ENCODE results near the gene BDKRB2. TPM values are rescaled to one million over a fixed set of nuclear protein-coding genes. Genes with fewer than 3 reads are reported as not detected.

BDKRB2 gene
- total RNA-seq, 1 experiment from 2014 or later: 0.28 TPM

DNA sequence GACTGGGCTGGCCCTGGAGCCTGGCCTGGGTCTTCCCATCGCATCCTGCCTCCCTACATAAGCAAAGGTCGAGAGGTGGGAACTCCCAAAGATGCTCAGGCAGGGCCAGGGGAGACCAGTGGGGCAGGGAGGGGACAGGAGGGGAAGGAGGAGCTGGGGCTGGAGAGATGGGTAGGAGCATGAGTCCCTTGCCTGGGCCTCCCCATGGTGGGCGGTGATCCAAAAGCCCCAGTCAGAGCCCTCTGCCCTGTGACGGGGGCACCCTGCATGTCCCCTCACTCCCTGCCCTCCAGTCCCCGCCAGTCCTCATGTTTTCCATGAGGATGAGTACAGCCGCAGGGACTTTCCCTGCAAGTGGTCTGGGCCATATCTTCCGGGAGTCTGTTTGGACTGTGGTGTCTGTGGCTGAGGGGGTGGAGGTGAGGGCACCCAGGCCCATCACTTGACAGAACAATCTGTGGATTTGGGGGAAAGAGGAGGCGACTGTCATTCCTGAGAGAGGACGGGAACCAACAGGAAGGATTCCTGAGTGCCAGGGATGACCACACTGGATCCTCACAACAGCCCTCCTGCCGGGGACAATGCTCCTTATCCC lies 9.3 kb downstream of the BDKRB2 start:
- Histone ChIP-seq H3K27ac (no peak overlapping the region), H4K20me1 (ENCODE audit: insufficient read depth) (no peaks in the 10 kb centered on the region)
- CTCF ChIA-PET: no interaction called here

DNA sequence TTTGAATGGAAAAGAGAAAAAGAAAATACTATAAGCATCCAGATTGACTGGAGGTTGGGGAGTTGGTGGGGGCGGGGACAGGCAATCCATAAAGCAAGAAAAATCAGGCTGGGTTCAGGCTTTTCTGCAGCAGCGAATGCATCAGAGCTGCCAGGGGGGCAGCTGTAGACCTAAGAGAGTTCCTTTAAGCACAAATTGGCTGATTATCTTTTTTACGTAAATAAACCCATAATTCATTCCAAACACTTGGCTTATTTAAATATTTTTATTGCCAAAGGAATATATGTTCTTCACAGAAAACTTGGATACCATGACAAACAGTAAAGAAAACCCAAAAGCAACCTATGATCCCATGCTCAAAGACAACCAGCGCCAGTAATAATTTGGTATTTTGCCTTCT lies 10.2 kb downstream of the BDKRB2 start:
- H3F3A ChIP-seq (ENCODE audit: insufficient read depth, low read depth): no peaks in the 10 kb centered on the region; the same call in 1 of the 2 replicates
- ChIA-PET POLR2A (ENCODE audit: unreplicated experiment) (no interaction called here), CTCF (no interaction called here)
- H3K9me3 ChIP-seq (ENCODE audit: insufficient read depth, low read depth): no peaks in the 10 kb centered on the region
- intact Hi-C loops (cut with micrococcal nuclease; ENCODE audit: unreplicated experiment): no loop called here
- no peak for TF ChIP-seq EZH2 (IDR thresholded peaks at IDR 0.05; ENCODE audit: low read depth)
- TF ChIP-seq, protein P1, sequence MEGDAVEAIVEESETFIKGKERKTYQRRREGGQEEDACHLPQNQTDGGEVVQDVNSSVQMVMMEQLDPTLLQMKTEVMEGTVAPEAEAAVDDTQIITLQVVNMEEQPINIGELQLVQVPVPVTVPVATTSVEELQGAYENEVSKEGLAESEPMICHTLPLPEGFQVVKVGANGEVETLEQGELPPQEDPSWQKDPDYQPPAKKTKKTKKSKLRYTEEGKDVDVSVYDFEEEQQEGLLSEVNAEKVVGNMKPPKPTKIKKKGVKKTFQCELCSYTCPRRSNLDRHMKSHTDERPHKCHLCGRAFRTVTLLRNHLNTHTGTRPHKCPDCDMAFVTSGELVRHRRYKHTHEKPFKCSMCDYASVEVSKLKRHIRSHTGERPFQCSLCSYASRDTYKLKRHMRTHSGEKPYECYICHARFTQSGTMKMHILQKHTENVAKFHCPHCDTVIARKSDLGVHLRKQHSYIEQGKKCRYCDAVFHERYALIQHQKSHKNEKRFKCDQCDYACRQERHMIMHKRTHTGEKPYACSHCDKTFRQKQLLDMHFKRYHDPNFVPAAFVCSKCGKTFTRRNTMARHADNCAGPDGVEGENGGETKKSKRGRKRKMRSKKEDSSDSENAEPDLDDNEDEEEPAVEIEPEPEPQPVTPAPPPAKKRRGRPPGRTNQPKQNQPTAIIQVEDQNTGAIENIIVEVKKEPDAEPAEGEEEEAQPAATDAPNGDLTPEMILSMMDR (conservative IDR thresholded peaks at IDR 0.05): no peak
- no peak overlapping the region for H2AFZ ChIP-seq
- H3K4me1 ChIP-seq (replicated peaks; ENCODE audit: insufficient read depth): no peaks in the 10 kb centered on the region
- H3K79me2 ChIP-seq (ENCODE audit: low read depth): no peaks in the 10 kb centered on the region
- no peak overlapping the region for H3K4me3 ChIP-seq
- no peak overlapping the region for H3K27ac ChIP-seq
- no TSS peak for BruUV-seq (replicated peaks)
- no peaks in the 10 kb centered on the region for H4K20me1 ChIP-seq (ENCODE audit: insufficient read depth)
- no peaks in the 10 kb centered on the region for H3K9me2 ChIP-seq (ENCODE audit: insufficient read depth)
- no peaks in the 10 kb centered on the region for H3K36me3 ChIP-seq (ENCODE audit: low read depth)
- H3K27me3 ChIP-seq (ENCODE audit: insufficient read depth, low read depth): no peaks in the 10 kb centered on the region
- H3K4me2 ChIP-seq: no peak overlapping the region
- no peak for DNase-seq

More for the DNA sequence above, 9.3 kb downstream of the BDKRB2 start:
- no peaks in the 10 kb centered on the region for H3K79me2 ChIP-seq (ENCODE audit: low read depth)
- TF ChIP-seq EZH2 (IDR thresholded peaks at IDR 0.05; ENCODE audit: low read depth): no peak
- TF ChIP-seq, protein P1 (conservative IDR thresholded peaks at IDR 0.05): no peak
- H3K36me3 ChIP-seq (ENCODE audit: low read depth): no peaks in the 10 kb centered on the region
- no peaks in the 10 kb centered on the region for H3K4me1 ChIP-seq (replicated peaks; ENCODE audit: insufficient read depth)
- POLR2A ChIA-PET (ENCODE audit: unreplicated experiment): no interaction called here
- H3F3A ChIP-seq (ENCODE audit: insufficient read depth, low read depth): no peaks in the 10 kb centered on the region; the same call in 1 of the 2 replicates
- intact Hi-C loops (cut with micrococcal nuclease; ENCODE audit: unreplicated experiment): no loop called here
- no peaks in the 10 kb centered on the region for H3K9me3 ChIP-seq (ENCODE audit: insufficient read depth, low read depth)
- H3K4me3 ChIP-seq: no peak overlapping the region
- no peak for DNase-seq
- no peaks in the 10 kb centered on the region for H3K27me3 ChIP-seq (ENCODE audit: insufficient read depth, low read depth)
- no peaks in the 10 kb centered on the region for H3K9me2 ChIP-seq (ENCODE audit: insufficient read depth)
- BruUV-seq (replicated peaks): no TSS peak
- H2AFZ ChIP-seq: no peak overlapping the region
- no peak overlapping the region for H3K4me2 ChIP-seq

DNA sequence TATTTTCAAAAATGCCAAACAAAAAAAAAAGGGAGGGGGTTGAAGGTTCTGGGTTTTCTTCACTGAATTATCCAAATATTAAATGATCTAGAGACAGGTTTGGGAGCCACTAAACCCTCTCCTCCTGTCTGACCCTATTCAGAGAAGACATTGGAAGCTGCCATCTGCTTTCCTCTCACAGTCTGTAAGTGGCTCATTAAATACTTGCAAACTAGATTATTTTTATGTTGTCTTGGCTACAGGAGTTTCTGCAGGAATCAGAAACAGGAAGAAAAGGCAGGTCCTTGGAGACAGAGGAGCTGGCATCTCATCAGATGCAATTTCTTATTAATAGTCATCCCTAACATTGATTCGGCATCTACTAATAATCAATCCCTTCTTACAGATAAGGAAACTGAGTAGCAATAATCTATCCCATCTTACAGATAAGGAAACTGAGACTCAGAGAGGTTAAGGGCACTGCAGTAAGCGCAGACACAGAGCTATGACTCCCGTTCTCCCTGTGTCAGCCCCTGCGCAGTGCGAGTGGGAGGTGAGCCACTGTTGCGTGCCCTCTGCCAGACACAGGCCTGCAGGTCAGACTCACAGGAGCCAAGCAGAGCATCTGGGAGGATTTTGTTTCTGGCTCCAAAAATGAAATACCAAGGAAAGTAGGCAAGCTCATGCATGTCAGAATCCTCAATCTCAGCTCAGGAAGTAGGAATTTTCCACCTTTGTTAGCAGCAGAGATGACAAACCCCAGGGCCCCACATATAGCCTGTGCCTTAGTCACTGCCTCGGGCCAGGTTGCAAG lies 11.0 kb downstream of the BDKRB2 start:
- H3K36me3 ChIP-seq (ENCODE audit: low read depth): no peaks in the 10 kb centered on the region
- H3K79me2 ChIP-seq (ENCODE audit: low read depth): no peaks in the 10 kb centered on the region
- H3K4me3 ChIP-seq: no peak overlapping the region
- CTCF ChIA-PET: interaction anchor here (0.5 kb wide), 1 partner anchor 110 kb away, joined by 5 read pairs; no protein-coding TSS in a partner anchor
- H4K20me1 ChIP-seq (ENCODE audit: insufficient read depth): no peaks in the 10 kb centered on the region
- POLR2A ChIA-PET (ENCODE audit: unreplicated experiment): no interaction called here
- H3K4me2 ChIP-seq: no peak overlapping the region
- no TSS peak for BruUV-seq (replicated peaks)
- TF ChIP-seq, protein P1 (conservative IDR thresholded peaks at IDR 0.05): no peak
- TF ChIP-seq EZH2 (IDR thresholded peaks at IDR 0.05; ENCODE audit: low read depth): no peak
- H3K27ac ChIP-seq: no peak overlapping the region
- no peak for DNase-seq
- H3F3A ChIP-seq (ENCODE audit: insufficient read depth, low read depth): no peaks in the 10 kb centered on the region; the same call in 1 of the 2 replicates
- no peaks in the 10 kb centered on the region for H3K9me3 ChIP-seq (ENCODE audit: insufficient read depth, low read depth)
- H3K9me2 ChIP-seq (ENCODE audit: insufficient read depth): no peaks in the 10 kb centered on the region
- intact Hi-C loops (cut with micrococcal nuclease; ENCODE audit: unreplicated experiment): no loop called here
- no peaks in the 10 kb centered on the region for H3K4me1 ChIP-seq (replicated peaks; ENCODE audit: insufficient read depth)
- no peak overlapping the region for H2AFZ ChIP-seq
- no peaks in the 10 kb centered on the region for H3K27me3 ChIP-seq (ENCODE audit: insufficient read depth, low read depth)

Measured in PC-9 (cell line).